ENCODE data around the gene AGBL4.

AGBL4 gene

GRCh38 chr1:48667782-48668181 is 1356.0 kb downstream of the AGBL4 start:
- DNase-seq = no peak

GRCh38 chr1:48665708-48666407 is 1357.9 kb downstream of the AGBL4 start:
- no peak for DNase-seq

- no peak for DNase-seq
Measured at GRCh38 chr1:48661726-48662463, 1361.9 kb downstream of the AGBL4 start.

GRCh38 chr1:48659801-48660200 is 1364.0 kb downstream of the AGBL4 start:
- no peak for DNase-seq

- DNase-seq = no peak
Measured at GRCh38 chr1:48657413-48657812, 1366.3 kb downstream of the AGBL4 start.

GRCh38 chr1:48654606-48655210 is 1369.0 kb downstream of the AGBL4 start:
- peak in 9 of 58 donors; percentile 7 to 56 (median 20) for DNase-seq

- DNase-seq = no peak
Measured at GRCh38 chr1:48652334-48652733, 1371.4 kb downstream of the AGBL4 start.

GRCh38 chr1:48649880-48650279 is 1373.9 kb downstream of the AGBL4 start:
- DNase-seq = no peak

- DNase-seq = peak in 1 of 58 donors; percentile 11
Measured at GRCh38 chr1:48645883-48646282, 1377.9 kb downstream of the AGBL4 start.

GRCh38 chr1:48644905-48645605 is 1378.7 kb downstream of the AGBL4 start:
- no peak for DNase-seq

GRCh38 chr1:48644190-48644900 is 1379.4 kb downstream of the AGBL4 start:
- no peak for DNase-seq

GRCh38 chr1:48643193-48643592 is 1380.6 kb downstream of the AGBL4 start:
- DNase-seq = no peak

GRCh38 chr1:48640836-48641492 is 1382.8 kb downstream of the AGBL4 start:
- DNase-seq = no peak

- DNase-seq = no peak
Measured at GRCh38 chr1:48629867-48630266, 1393.9 kb downstream of the AGBL4 start.

- DNase-seq = peak in 3 of 58 donors; percentile 5 to 22 (median 21)
Measured at GRCh38 chr1:48627486-48627885, 1396.3 kb downstream of the AGBL4 start.

GRCh38 chr1:48619539-48619938 is 1404.2 kb downstream of the AGBL4 start:
- no peak for DNase-seq

- DNase-seq = no peak
Measured at GRCh38 chr1:48617252-48617651, 1406.5 kb downstream of the AGBL4 start.

- DNase-seq = no peak
Measured at GRCh38 chr1:48616710-48617109, 1407.0 kb downstream of the AGBL4 start.

- peak in 1 of 58 donors; percentile 25 for DNase-seq
Measured at GRCh38 chr1:48611841-48612240, 1411.9 kb downstream of the AGBL4 start.
